Lung (tissue), 12 donors: ENCODE results near the gene ZNF211. TPM values are rescaled to one million over a fixed set of nuclear protein-coding genes. Genes with fewer than 3 reads are reported as not detected.

Experiments used
- ATAC-seq: fragments of 200-7000 bp; cut with Tn5 transposase; one replicate; pipeline ENCODE4 v1.9.1; 2020; ENCODE audit warnings: moderate number of reproducible peaks; ENCODE audit not compliant: insufficient read depth, low FRiP score
- DNase-seq, 3 donors: peaks; one replicate each; pipeline ENCODE4 v3.0.0-alpha.2; 2013 to 2017
- H3K27ac ChIP-seq, 2 donors: one replicate each; pipeline ENCODE4 v1.5.1; 2013; ENCODE audit warnings: mild to moderate bottlenecking in 2 of 2, moderate library complexity in 2 of 2, control low read depth in 1 of 2, inconsistent platforms in 1 of 2, low read depth in 1 of 2, low read length in 1 of 2
- H3K27me3 ChIP-seq, 3 donors: one replicate each; pipeline ENCODE4 v1.5.1; 2013; ENCODE audit warnings: low read length in 2 of 3; ENCODE audit not compliant: control insufficient read depth in 3 of 3, insufficient read depth in 3 of 3
- H3K36me3 ChIP-seq, 4 donors: one replicate each; pipeline ENCODE4 v1.5.1; 2013; ENCODE audit warnings: low read length in 4 of 4, mild to moderate bottlenecking in 1 of 4, moderate library complexity in 1 of 4; ENCODE audit not compliant: control insufficient read depth in 4 of 4, insufficient read depth in 4 of 4
- H3K4me1 ChIP-seq, 5 donors: one replicate each; pipeline ENCODE4 v1.5.1; 2013; ENCODE audit warnings: low read length in 5 of 5, mild to moderate bottlenecking in 2 of 5, moderate library complexity in 1 of 5; ENCODE audit not compliant: control insufficient read depth in 5 of 5, insufficient read depth in 5 of 5
- H3K4me3 ChIP-seq: one replicate; pipeline ENCODE4 v1.5.1; 2013; ENCODE audit warnings: mild to moderate bottlenecking, control low read depth, moderate library complexity
- H3K9ac ChIP-seq, 2 donors: one replicate each; pipeline ENCODE4 v1.5.1; 2013; ENCODE audit warnings: low read length in 2 of 2, control low read depth in 1 of 2; ENCODE audit not compliant: insufficient read depth in 1 of 2
- H3K9me3 ChIP-seq, 4 donors: one replicate each; pipeline ENCODE4 v1.5.1; 2013; ENCODE audit warnings: low read length in 3 of 4, mild to moderate bottlenecking in 1 of 4, moderate library complexity in 1 of 4; ENCODE audit not compliant: control insufficient read depth in 4 of 4, insufficient read depth in 3 of 4
- CTCF ChIP-seq: IDR thresholded peaks from 2 replicates; pipeline ENCODE4 v1.5.1; 2012; ENCODE audit warnings: mild to moderate bottlenecking; ENCODE audit errors: control extremely low read depth, extremely low read depth
- WGBS, 2 donors: extraction: QIAGEN DNeasy Blood & Tissue Kit; methylation state at CpG; one replicate each; pipeline ENCODE4 v1.1.7; 2013; 5-methylcytosine and 5-hydroxymethylcytosine counted together
- polyA plus RNA-seq, 2 donors: library from polyadenylated mRNA; stranded (reverse); fragments of 200-250 nt; gene quantifications; one replicate each; pipeline ENCODE4 v1.2.1, GENCODE V29; 2013
- total RNA-seq, 2 donors: library from RNA; depleted of rRNA in 1 of 2; stranded (reverse); fragments of >200 nt in 1 of 2; gene quantifications; one replicate each; pipeline ENCODE4 v1.2.1, GENCODE V29; 2014 to 2021
- donor health status: control.
- donor health status: control.
- donor health status: Bipolar disorder and iron deficiency.
- donor health status: healthy.
- donor health status: DM: yes; HTN: yes; CAD: no.

ZNF211 gene
- total and polyA plus RNA-seq, 4 donors: 6.5 to 36.9 (median 8.9) TPM

- no peak for TF ChIP-seq CTCF
- Histone ChIP-seq H3K4me3 (no peak overlapping the region), H3K27ac (no peak overlapping the region), H3K4me1 (no peaks in the 10 kb centered on the region), H3K9ac (no peak overlapping the region), H3K27me3 (no peaks in the 10 kb centered on the region), H3K36me3 (peaks cover 0 to under 1% (median under 1%) of the 10 kb centered on the region in 4 donors), H3K9me3 (peaks cover 0 to 33% (median 0%) of the 10 kb centered on the region in 4 donors)
- DNase-seq (no peak), ATAC-seq (no peak)
- 63 to 70% methylated on average over 6 of the region's 6 CpGs for WGBS, 2 donors
Observed at GRCh38 chr19:57648331-57649003, 15.5 kb downstream of the ZNF211 start.

DNA sequence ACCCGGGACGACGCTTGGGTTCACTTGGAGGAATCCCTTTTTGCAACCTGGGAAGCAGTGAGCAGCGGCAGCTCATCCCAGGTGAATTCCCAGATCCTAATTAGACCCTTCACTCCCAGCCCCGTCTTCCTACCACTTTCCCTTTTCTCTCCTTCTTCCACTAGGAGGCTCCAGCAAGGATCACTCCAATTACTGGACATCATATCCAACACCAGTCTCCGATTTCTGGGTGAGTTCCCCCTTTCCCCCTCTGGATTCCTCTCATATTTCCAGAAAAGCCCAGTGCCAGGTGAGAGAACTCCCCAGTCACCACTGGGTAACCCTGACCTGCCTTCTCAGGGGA, 18.7 kb downstream of the ZNF211 start:
- Histone ChIP-seq H3K36me3 (no peaks in the 10 kb centered on the region), H3K27me3 (peaks cover 0 to 4% (median 0%) of the 10 kb centered on the region in 3 donors), H3K4me3 (no peak overlapping the region), H3K4me1 (no peaks in the 10 kb centered on the region), H3K27ac (no peak overlapping the region), H3K9ac (no peak overlapping the region), H3K9me3 (peaks cover 0 to 49% (median 1%) of the 10 kb centered on the region in 4 donors)
- no peak for ATAC-seq
- WGBS, 2 donors: 42 to 49% methylated on average over 6 of the region's 6 CpGs
- no peak for TF ChIP-seq CTCF
- no peak for DNase-seq

- no peak for TF ChIP-seq CTCF
- peaks cover 0 to 4% (median 0%) of the 10 kb centered on the region in 3 donors for H3K27me3 ChIP-seq
- H3K4me3 ChIP-seq: no peak overlapping the region
- DNase-seq (no peak), ATAC-seq (no peak)
- peaks cover 0 to 35% (median 1%) of the 10 kb centered on the region in 4 donors for H3K9me3 ChIP-seq
- 82 to 100% methylated on average over 2 of the region's 2 CpGs for WGBS, 2 donors
- H3K4me1 ChIP-seq: no peaks in the 10 kb centered on the region
- H3K9ac ChIP-seq: no peak overlapping the region
- no peaks in the 10 kb centered on the region for H3K36me3 ChIP-seq
- no peak overlapping the region for H3K27ac ChIP-seq
Observed at GRCh38 chr19:57653689-57654088, 20.7 kb downstream of the ZNF211 start.

GRCh38 chr19:57655443-57655842, 22.5 kb downstream of the ZNF211 start:
- H3K27me3 ChIP-seq: peaks cover 0 to 6% (median 4%) of the 10 kb centered on the region in 3 donors
- no peaks in the 10 kb centered on the region for H3K36me3 ChIP-seq
- no peak overlapping the region for H3K27ac ChIP-seq
- DNase-seq: no peak
- no peaks in the 10 kb centered on the region for H3K4me1 ChIP-seq
- no peak for TF ChIP-seq CTCF
- H3K9ac ChIP-seq: no peak overlapping the region
- H3K4me3 ChIP-seq: no peak overlapping the region
- 44 to 95% methylated on average over 1 of the region's 1 CpG for WGBS, 2 donors
- H3K9me3 ChIP-seq: peaks cover 0 to 32% (median 1%) of the 10 kb centered on the region in 4 donors
- no peak for ATAC-seq
